ENCODE measurements around the gene PRKG2. TPM values are rescaled to one million over a fixed set of nuclear protein-coding genes. Genes with fewer than 3 reads are reported as not detected.

PRKG2 gene
- polyA plus RNA-seq, 2 donors: 0.45 to 0.59 TPM

GRCh38 chr4:81085291-81085690 lies 129.7 kb downstream of the PRKG2 start:
- WGBS, 2 donors: 65 to 78% methylated on average over 3 of the region's 3 CpGs
- Histone ChIP-seq H3K4me1 (ENCODE audit: control insufficient read depth in 2 of 2, insufficient read depth in 2 of 2, low read length in 1 of 2) (no peaks in the 10 kb centered on the region), H3K27me3 (ENCODE audit: control insufficient read depth in 1 of 2, insufficient read depth in 2 of 2, low read length in 2 of 2) (no peaks in the 10 kb centered on the region), H3K36me3 (ENCODE audit: control insufficient read depth in 2 of 2, insufficient read depth in 2 of 2, low read length in 1 of 2) (no peaks in the 10 kb centered on the region), H3K4me3 (ENCODE audit: low read depth in 1 of 2, low read length in 2 of 2) (no peak overlapping the region), H3K27ac (ENCODE audit: low read depth in 2 of 2, low read length in 1 of 2) (no peak overlapping the region), H3K9me3 (ENCODE audit: control insufficient read depth in 2 of 2, insufficient read depth in 1 of 2, low read depth in 1 of 2, low read length in 1 of 2) (no peaks in the 10 kb centered on the region)

GRCh38 chr4:81084634-81085033 lies 130.4 kb downstream of the PRKG2 start:
- Histone ChIP-seq H3K4me1 (ENCODE audit: control insufficient read depth in 2 of 2, insufficient read depth in 2 of 2, low read length in 1 of 2) (no peaks in the 10 kb centered on the region), H3K4me3 (ENCODE audit: low read depth in 1 of 2, low read length in 2 of 2) (no peak overlapping the region), H3K27ac (ENCODE audit: low read depth in 2 of 2, low read length in 1 of 2) (no peak overlapping the region), H3K36me3 (ENCODE audit: control insufficient read depth in 2 of 2, insufficient read depth in 2 of 2, low read length in 1 of 2) (no peaks in the 10 kb centered on the region), H3K9me3 (ENCODE audit: control insufficient read depth in 2 of 2, insufficient read depth in 1 of 2, low read depth in 1 of 2, low read length in 1 of 2) (no peaks in the 10 kb centered on the region), H3K27me3 (ENCODE audit: control insufficient read depth in 1 of 2, insufficient read depth in 2 of 2, low read length in 2 of 2) (no peaks in the 10 kb centered on the region)
- WGBS, 2 donors: 50 to 62% methylated on average over 3 of the region's 3 CpGs

GRCh38 chr4:81084029-81084428 lies 131.0 kb downstream of the PRKG2 start:
- no peaks in the 10 kb centered on the region for H3K9me3 ChIP-seq (ENCODE audit: control insufficient read depth in 2 of 2, insufficient read depth in 1 of 2, low read depth in 1 of 2, low read length in 1 of 2)

GRCh38 chr4:81081156-81081555 lies 133.9 kb downstream of the PRKG2 start:
- H3K9me3 ChIP-seq (ENCODE audit: control insufficient read depth in 2 of 2, insufficient read depth in 1 of 2, low read depth in 1 of 2, low read length in 1 of 2): no peaks in the 10 kb centered on the region
- 92 to 93% methylated on average over 5 of the region's 5 CpGs for WGBS, 2 donors

More at GRCh38 chr4:81084029-81084428, 131.0 kb downstream of the PRKG2 start:
- Histone ChIP-seq H3K27me3 (ENCODE audit: control insufficient read depth in 1 of 2, insufficient read depth in 2 of 2, low read length in 2 of 2) (no peaks in the 10 kb centered on the region), H3K4me1 (ENCODE audit: control insufficient read depth in 2 of 2, insufficient read depth in 2 of 2, low read length in 1 of 2) (no peaks in the 10 kb centered on the region), H3K36me3 (ENCODE audit: control insufficient read depth in 2 of 2, insufficient read depth in 2 of 2, low read length in 1 of 2) (no peaks in the 10 kb centered on the region), H3K4me3 (ENCODE audit: low read depth in 1 of 2, low read length in 2 of 2) (no peak overlapping the region), H3K27ac (ENCODE audit: low read depth in 2 of 2, low read length in 1 of 2) (no peak overlapping the region)

GRCh38 chr4:81071013-81071412 lies 144.0 kb downstream of the PRKG2 start:
- 30 to 31% methylated on average over 2 of the region's 2 CpGs for WGBS, 2 donors
- Histone ChIP-seq H3K27ac (ENCODE audit: low read depth in 2 of 2, low read length in 1 of 2) (no peak overlapping the region), H3K9me3 (ENCODE audit: control insufficient read depth in 2 of 2, insufficient read depth in 1 of 2, low read depth in 1 of 2, low read length in 1 of 2) (no peaks in the 10 kb centered on the region), H3K4me3 (ENCODE audit: low read depth in 1 of 2, low read length in 2 of 2) (no peak overlapping the region), H3K27me3 (ENCODE audit: control insufficient read depth in 1 of 2, insufficient read depth in 2 of 2, low read length in 2 of 2) (no peaks in the 10 kb centered on the region), H3K4me1 (ENCODE audit: control insufficient read depth in 2 of 2, insufficient read depth in 2 of 2, low read length in 1 of 2) (no peaks in the 10 kb centered on the region), H3K36me3 (ENCODE audit: control insufficient read depth in 2 of 2, insufficient read depth in 2 of 2, low read length in 1 of 2) (no peaks in the 10 kb centered on the region)

More at GRCh38 chr4:81081156-81081555, 133.9 kb downstream of the PRKG2 start:
- no peaks in the 10 kb centered on the region for H3K4me1 ChIP-seq (ENCODE audit: control insufficient read depth in 2 of 2, insufficient read depth in 2 of 2, low read length in 1 of 2)
- H3K27me3 ChIP-seq (ENCODE audit: control insufficient read depth in 1 of 2, insufficient read depth in 2 of 2, low read length in 2 of 2): no peaks in the 10 kb centered on the region
- no peaks in the 10 kb centered on the region for H3K36me3 ChIP-seq (ENCODE audit: control insufficient read depth in 2 of 2, insufficient read depth in 2 of 2, low read length in 1 of 2)
- no peak overlapping the region for H3K4me3 ChIP-seq (ENCODE audit: low read depth in 1 of 2, low read length in 2 of 2)
- H3K27ac ChIP-seq (ENCODE audit: low read depth in 2 of 2, low read length in 1 of 2): no peak overlapping the region

- no peaks in the 10 kb centered on the region for H3K4me1 ChIP-seq (ENCODE audit: control insufficient read depth in 2 of 2, insufficient read depth in 2 of 2, low read length in 1 of 2)
- no peak overlapping the region for H3K27ac ChIP-seq (ENCODE audit: low read depth in 2 of 2, low read length in 1 of 2)
- 11% methylated on average over 6 of the region's 6 CpGs for WGBS, 2 donors
- no peaks in the 10 kb centered on the region for H3K27me3 ChIP-seq (ENCODE audit: control insufficient read depth in 1 of 2, insufficient read depth in 2 of 2, low read length in 2 of 2)
- no peaks in the 10 kb centered on the region for H3K36me3 ChIP-seq (ENCODE audit: control insufficient read depth in 2 of 2, insufficient read depth in 2 of 2, low read length in 1 of 2)
- H3K4me3 ChIP-seq (ENCODE audit: low read depth in 1 of 2, low read length in 2 of 2): no peak overlapping the region
- H3K9me3 ChIP-seq (ENCODE audit: control insufficient read depth in 2 of 2, insufficient read depth in 1 of 2, low read depth in 1 of 2, low read length in 1 of 2): no peaks in the 10 kb centered on the region
Observed at GRCh38 chr4:81069706-81070331, 145.2 kb downstream of the PRKG2 start.

GRCh38 chr4:81065446-81065845 lies 149.6 kb downstream of the PRKG2 start:
- no peak overlapping the region for H3K27ac ChIP-seq (ENCODE audit: low read depth in 2 of 2, low read length in 1 of 2)
- 53 to 63% methylated on average over 5 of the region's 5 CpGs for WGBS, 2 donors
- H3K36me3 ChIP-seq (ENCODE audit: control insufficient read depth in 2 of 2, insufficient read depth in 2 of 2, low read length in 1 of 2): no peaks in the 10 kb centered on the region
- H3K27me3 ChIP-seq (ENCODE audit: control insufficient read depth in 1 of 2, insufficient read depth in 2 of 2, low read length in 2 of 2): no peaks in the 10 kb centered on the region
- no peaks in the 10 kb centered on the region for H3K4me1 ChIP-seq (ENCODE audit: control insufficient read depth in 2 of 2, insufficient read depth in 2 of 2, low read length in 1 of 2)
- no peak overlapping the region for H3K4me3 ChIP-seq (ENCODE audit: low read depth in 1 of 2, low read length in 2 of 2)
- H3K9me3 ChIP-seq (ENCODE audit: control insufficient read depth in 2 of 2, insufficient read depth in 1 of 2, low read depth in 1 of 2, low read length in 1 of 2): no peaks in the 10 kb centered on the region

GRCh38 chr4:81062001-81062400 lies 153.0 kb downstream of the PRKG2 start:
- no peaks in the 10 kb centered on the region for H3K9me3 ChIP-seq (ENCODE audit: control insufficient read depth in 2 of 2, insufficient read depth in 1 of 2, low read depth in 1 of 2, low read length in 1 of 2)
- H3K4me3 ChIP-seq (ENCODE audit: low read depth in 1 of 2, low read length in 2 of 2): no peak overlapping the region
- no peak overlapping the region for H3K27ac ChIP-seq (ENCODE audit: low read depth in 2 of 2, low read length in 1 of 2)
- no peaks in the 10 kb centered on the region for H3K27me3 ChIP-seq (ENCODE audit: control insufficient read depth in 1 of 2, insufficient read depth in 2 of 2, low read length in 2 of 2)
- no peaks in the 10 kb centered on the region for H3K4me1 ChIP-seq (ENCODE audit: control insufficient read depth in 2 of 2, insufficient read depth in 2 of 2, low read length in 1 of 2)
- WGBS, 2 donors: 17 to 26% methylated on average over 1 of the region's 1 CpG
- no peaks in the 10 kb centered on the region for H3K36me3 ChIP-seq (ENCODE audit: control insufficient read depth in 2 of 2, insufficient read depth in 2 of 2, low read length in 1 of 2)

- Histone ChIP-seq H3K27me3 (ENCODE audit: control insufficient read depth in 1 of 2, insufficient read depth in 2 of 2, low read length in 2 of 2) (no peaks in the 10 kb centered on the region), H3K4me1 (ENCODE audit: control insufficient read depth in 2 of 2, insufficient read depth in 2 of 2, low read length in 1 of 2) (no peaks in the 10 kb centered on the region), H3K9me3 (ENCODE audit: control insufficient read depth in 2 of 2, insufficient read depth in 1 of 2, low read depth in 1 of 2, low read length in 1 of 2) (no peaks in the 10 kb centered on the region), H3K27ac (ENCODE audit: low read depth in 2 of 2, low read length in 1 of 2) (no peak overlapping the region), H3K4me3 (ENCODE audit: low read depth in 1 of 2, low read length in 2 of 2) (no peak overlapping the region), H3K36me3 (ENCODE audit: control insufficient read depth in 2 of 2, insufficient read depth in 2 of 2, low read length in 1 of 2) (no peaks in the 10 kb centered on the region)
Observed at GRCh38 chr4:81061344-81061730, 153.7 kb downstream of the PRKG2 start.

- Histone ChIP-seq H3K27ac (ENCODE audit: low read depth in 2 of 2, low read length in 1 of 2) (no peak overlapping the region), H3K9me3 (ENCODE audit: control insufficient read depth in 2 of 2, insufficient read depth in 1 of 2, low read depth in 1 of 2, low read length in 1 of 2) (no peaks in the 10 kb centered on the region), H3K4me1 (ENCODE audit: control insufficient read depth in 2 of 2, insufficient read depth in 2 of 2, low read length in 1 of 2) (no peaks in the 10 kb centered on the region), H3K4me3 (ENCODE audit: low read depth in 1 of 2, low read length in 2 of 2) (no peak overlapping the region), H3K36me3 (ENCODE audit: control insufficient read depth in 2 of 2, insufficient read depth in 2 of 2, low read length in 1 of 2) (no peaks in the 10 kb centered on the region), H3K27me3 (ENCODE audit: control insufficient read depth in 1 of 2, insufficient read depth in 2 of 2, low read length in 2 of 2) (no peaks in the 10 kb centered on the region)
- WGBS, 2 donors: 71 to 75% methylated on average over 6 of the region's 6 CpGs
Observed at GRCh38 chr4:81060587-81061343, 154.3 kb downstream of the PRKG2 start.
